ENCODE results near the gene CFAP100. TPM values are rescaled to one million over a fixed set of nuclear protein-coding genes. Genes with fewer than 3 reads are reported as not detected.

Gene CFAP100
- total RNA-seq = 6.5 TPM

GRCh38 chr3:126394179-126394976 lies at the start of gene CFAP100:
CFAP100 (plus strand) TSS chr3:126394909; CDS start chr3:126396001, 1,092 bp downstream.

GRCh38 chr3:126357295-126358037 lies 37.2 kb upstream of the CFAP100 start, which contains the start of gene KLF15:
KLF15 (minus strand) TSS chr3:126357408; CDS start chr3:126352922, 4,486 bp downstream.

GRCh38 chr3:126475413-126476114 lies 80.9 kb downstream of the CFAP100 start, which contains the start of gene ZXDC:
ZXDC (minus strand) TSS chr3:126475891; CDS start chr3:126475865, 26 bp downstream.

Other genes starting within 250 kb of the CFAP100 start
- 8.5 TPM for gene ALDH1L1, start 214.3 kb upstream of the CFAP100 start, total RNA-seq
- 6.7 TPM for gene KLF15, start 37.5 kb upstream of the CFAP100 start, total RNA-seq
- gene ZXDC, start 81.0 kb downstream of the CFAP100 start, total RNA-seq = 36.4 TPM
- not detected for gene UROC1, start 122.9 kb downstream of the CFAP100 start, total RNA-seq
- gene CHST13, start 129.2 kb downstream of the CFAP100 start, total RNA-seq = 0.23 TPM
- gene C3orf22, start 164.0 kb downstream of the CFAP100 start, total RNA-seq = not detected